NCI-H226 (cell line): ENCODE results near the gene ATP6V0D1.
"Not testable (repeated sequence)": the region's sequence is repeated elsewhere in the genome, so short reads cannot be mapped to it uniquely, and the experiment has no call there.

Experiments used
- DNase-seq: peaks from one replicate; pipeline ENCODE4 v3.0.0-alpha.2; 2015

Gene ATP6V0D1

DNA sequence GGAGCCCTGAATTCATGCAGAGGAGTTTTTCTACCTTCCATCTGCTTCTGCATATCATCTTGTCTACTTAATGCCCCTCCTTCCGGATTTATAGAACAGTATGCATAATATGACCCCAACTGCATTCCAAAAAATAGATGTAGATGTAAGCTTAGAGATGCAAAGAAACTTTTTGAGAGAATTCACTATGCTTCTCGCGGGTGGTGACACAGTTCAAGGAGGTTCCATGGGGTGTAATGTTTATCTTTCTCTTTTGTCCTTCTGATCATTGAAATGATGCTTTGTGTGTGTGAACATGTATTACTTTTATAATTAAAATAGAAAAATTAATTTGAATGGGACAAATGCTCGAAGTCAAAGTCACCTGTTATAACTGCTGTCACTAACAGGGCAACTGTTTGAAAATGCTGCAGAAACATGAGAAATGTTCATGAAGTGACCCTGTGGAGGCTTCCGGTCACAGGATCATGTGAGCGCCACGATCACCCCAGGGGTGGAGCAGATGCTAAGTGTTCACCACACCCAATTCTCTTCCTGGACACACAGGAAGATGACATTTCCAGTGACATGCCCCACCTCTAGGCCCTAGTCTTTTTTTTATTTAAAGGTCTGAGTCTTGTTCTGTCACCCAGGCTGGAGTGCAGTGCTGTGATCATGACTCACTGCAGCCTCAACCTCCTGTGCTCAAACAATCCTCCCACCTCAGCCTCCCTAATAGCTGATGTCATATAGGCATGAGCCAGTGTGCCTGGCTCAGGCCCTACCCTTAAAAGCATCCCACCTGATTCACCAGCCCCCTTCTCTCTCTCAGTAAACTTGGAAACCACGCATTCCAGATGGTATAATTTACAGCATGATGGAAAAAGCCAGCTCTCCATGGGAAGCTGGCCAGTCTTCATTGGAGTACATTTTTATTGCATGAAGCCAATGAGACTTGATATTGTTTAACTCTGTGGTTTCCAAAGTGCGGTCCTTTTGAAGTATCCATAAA, 23.4 kb upstream of the ATP6V0D1 start:
- DNase-seq: peak; percentile 70

DNA sequence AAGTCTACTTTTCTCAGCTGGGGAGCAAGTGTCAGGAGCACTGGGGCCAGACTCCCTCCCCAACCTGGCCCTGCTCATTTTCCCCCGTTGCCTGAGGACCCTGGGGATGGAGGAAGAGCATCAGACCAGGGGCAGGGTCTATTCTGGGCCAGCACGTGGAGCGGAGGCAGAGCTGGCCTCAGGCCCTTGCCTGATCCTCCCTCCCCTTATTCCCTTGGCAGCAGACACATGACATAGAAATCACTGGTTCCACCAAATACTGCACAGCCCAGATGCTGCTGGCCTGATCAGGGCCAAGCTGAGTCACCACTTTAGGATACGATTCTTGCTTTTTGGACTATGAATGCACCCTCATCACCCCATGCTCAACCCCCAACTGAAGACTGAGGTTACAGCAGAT, 18.1 kb upstream of the ATP6V0D1 start:
- no peak for DNase-seq

DNA sequence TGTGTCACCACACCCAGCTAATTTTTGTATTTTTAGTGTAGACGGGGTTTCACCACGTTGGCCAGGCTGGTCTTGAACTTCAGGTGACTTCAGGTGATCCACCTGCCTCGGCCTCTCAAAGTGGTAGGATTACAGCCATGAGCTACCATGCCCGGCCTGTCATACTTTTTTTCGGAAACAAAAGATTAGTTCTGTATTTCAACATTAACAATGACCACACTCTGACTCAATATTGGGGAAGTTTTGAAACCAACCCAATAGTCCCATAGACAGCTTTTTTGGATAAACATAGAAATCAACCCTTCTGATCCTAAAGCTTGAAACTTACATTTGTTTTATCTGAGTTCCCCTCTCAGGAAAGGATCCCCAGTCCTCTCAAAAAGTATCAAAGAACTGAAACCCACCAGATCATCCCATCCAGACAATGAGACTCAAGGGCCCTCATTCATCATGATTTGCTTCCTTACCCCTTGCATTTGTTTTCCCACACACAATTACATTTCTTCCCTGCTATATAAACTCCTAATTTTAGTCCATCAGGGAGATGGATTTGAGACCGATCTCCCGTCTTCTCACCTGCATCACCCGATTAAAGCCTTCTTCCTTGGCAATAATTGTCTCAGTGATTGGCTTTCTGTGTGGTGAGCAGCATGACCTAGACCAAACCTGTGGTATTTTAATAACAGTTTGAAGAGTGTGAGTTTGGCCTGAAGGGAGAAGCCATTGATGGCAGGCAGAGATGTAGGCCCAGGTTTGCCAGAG, 9.6 kb upstream of the ATP6V0D1 start:
- DNase-seq: no peak

DNA sequence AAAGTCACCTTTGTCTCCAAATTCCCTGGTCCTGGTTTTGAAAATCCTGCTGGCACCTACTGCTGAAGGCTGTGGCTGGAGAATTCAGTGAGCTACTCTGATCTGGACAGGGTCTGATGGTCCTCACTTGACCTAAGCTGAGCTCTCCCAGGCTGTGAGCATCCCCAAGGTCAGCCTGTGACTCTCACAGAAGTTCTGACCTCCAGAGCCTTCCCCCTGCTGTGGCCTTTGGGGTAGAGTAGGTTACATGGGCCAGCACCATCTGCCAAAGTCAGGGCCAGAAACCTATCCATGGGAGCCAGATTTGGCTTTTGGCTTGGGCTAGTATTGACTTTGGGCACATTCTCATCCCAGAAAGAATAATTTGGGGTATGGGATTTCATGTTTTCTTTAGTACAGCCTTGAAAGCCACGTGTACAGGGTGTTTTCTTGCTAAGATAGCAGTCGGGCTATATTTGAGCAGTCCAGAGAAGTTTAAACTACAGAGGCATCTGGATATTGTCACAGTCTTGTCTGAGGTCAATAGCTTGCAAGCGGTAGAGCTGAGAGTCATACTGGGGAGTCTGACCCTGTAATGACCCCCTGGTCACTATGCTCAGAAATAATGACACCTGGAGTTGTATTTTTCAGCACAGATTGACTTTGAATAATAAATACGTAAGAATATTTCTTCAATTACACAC, 8.6 kb upstream of the ATP6V0D1 start:
- no peak for DNase-seq

DNA sequence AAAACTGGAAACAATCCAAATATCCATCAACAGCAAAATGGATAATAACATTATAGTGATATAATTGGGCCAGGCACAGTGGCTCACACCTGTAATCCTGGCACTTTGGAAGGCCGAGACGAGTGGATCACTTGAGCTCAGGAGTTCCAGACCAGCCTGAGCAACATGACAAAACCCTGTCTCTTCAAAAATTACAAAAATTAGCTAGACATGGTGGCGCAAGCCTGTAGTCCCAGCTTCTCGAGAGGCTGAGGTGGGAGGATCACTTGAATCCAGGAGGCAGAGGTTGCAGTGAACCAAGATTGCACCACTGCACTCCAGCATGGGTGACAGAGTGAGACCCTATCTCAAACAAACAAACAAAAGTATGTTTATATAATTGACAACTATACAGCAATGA, 6.6 kb upstream of the ATP6V0D1 start:
- DNase-seq: not testable (repeated sequence)

DNA sequence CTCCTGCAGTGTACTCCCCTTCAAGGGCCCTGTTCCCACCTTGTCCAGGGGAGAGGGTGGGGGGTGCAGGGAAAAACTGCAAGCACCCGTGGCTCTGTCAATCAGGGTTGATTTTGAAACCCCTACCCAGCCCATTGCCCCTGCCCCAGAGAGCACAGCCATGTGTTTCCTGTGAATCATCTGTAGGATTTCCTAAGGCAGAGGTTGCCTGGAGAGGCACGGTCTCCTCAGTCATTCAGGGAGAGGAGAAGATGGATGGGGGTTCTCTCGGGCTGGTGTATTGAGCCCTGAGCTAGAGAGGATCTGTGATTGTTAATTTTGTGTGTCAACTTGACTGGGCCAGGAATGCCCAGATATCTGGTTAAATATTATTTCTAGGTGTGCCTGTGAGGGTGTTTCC, 5.8 kb upstream of the ATP6V0D1 start:
- DNase-seq: no peak

DNA sequence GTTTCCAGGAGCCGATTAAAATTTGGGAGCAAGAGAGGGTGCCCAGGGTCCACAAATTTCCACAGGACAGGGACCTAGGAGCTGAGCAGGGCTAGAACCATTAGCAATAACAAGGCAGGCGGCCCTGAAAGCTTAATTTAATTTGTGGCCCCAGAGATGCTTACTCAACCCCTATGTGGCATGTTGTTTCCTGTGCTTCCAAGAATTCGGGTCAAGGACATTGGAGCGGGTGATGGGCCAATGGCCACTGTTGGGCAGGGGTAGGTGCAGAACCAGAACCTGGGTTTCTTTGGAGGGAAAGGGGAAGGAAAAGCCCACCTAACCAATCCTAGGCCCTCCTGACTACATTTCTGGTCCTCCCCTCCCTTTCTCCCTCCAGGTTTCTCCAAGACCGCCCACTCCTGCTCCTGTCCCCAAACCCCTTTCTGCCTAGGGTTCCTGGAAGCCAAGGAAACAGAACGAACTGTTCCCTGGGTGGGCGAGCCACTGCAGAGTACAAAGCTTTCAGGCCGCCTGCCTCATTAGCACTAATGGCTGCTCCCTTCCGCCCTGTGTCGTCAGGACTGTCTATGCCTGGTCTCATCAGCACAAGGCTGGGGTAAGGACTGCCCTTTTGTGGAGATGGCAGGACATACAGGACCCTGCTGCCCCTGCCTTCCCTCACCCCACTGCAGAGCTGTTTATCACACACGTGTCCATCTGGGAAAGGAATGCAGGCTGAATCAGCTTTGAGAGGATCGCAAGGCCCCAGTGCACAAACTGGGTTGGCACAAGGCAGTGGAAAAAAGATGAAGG, 3.0 kb upstream of the ATP6V0D1 start:
- DNase-seq: no peak

DNA sequence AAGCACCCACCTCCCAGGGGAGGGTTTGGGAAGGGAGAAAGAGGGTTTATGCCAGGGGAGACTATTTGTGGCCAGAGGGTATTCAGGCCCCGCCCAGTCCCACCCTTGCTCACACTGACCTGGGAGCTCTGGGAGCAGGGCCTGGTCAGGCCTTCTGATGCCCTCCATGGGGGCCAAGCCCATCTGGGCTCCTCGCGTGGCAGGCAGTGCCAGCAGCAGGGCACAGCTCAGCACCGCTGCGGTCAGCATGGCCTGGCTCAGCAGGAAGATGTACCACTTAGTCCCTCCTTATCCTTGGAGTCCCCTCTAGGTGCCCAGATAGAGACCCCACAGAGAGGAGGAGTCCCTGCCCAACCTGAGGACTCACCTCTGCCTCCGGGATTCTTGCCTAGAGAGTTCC, 2.2 kb upstream of the ATP6V0D1 start, which contains the start of gene AGRP:
TSS of gene AGRP (minus strand) at position 398 of the 400 bp plus-strand sequence. CDS start at position 249, 149 bp downstream.
- no peak for DNase-seq

DNA sequence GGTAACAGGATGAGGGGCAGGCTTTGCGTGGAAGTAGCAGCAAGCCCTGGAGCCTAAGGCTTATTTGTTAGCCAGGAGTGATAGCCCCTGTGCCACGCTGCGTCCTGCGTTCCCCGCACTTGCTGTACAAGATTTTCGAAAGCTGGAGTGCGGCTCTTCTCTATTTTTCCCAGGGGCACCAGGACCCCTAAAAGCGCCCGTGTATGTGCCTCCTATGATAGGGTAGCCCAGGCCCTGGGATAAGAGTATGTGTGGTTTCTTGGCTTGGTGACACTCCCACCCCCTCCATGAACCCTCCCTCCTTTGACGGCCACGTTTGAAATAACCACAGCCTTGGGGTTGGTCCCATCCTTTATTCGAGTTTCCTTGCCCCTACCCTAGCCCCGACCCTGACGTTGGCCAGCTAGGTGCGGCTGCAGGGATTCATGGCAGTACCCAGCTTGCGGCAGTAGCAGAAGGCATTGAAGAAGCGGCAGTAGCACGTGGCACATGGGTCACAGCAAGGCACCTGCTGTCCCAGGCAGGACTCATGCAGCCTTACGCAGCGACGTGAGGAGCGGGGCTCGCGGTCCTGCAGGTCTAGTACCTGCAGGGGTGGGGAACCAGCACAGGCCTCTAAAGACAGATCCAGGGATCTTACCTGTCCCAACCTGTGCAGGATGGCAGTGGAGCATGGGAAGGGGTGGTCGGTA, 1.4 kb upstream of the ATP6V0D1 start:
- no peak for DNase-seq

DNA sequence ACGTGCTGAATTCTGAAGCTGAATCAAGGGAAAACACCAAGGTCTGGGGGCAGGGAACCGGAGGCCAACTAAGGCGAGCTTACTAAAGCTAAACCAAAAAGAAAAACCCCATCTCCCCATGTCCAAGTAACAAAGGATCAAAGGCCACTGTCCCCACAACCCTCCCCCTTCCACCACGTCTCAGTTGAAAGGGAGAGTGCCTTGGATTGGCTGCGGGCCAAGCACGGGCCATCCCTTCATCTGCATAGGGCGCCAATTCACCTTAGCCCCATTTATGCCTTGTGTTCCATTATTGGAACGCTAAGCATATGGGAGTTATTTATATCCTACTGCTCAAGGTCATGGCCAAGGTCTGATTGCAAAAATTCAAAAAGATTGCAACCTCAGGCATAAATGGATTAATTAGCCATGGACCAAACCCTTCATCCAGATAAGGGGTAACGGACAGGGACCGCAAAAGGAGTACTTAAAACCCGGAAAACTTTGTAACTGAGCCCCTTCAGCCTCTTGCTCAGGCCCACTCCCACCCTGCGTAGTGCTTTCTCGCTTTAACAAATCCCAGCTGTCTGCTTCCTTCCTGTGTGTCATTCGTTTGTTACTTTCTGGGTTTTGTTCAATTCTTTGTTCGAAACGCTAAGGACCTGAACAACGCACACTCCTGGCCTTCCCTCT, 740 bp upstream of the ATP6V0D1 start:
- no peak for DNase-seq

DNA sequence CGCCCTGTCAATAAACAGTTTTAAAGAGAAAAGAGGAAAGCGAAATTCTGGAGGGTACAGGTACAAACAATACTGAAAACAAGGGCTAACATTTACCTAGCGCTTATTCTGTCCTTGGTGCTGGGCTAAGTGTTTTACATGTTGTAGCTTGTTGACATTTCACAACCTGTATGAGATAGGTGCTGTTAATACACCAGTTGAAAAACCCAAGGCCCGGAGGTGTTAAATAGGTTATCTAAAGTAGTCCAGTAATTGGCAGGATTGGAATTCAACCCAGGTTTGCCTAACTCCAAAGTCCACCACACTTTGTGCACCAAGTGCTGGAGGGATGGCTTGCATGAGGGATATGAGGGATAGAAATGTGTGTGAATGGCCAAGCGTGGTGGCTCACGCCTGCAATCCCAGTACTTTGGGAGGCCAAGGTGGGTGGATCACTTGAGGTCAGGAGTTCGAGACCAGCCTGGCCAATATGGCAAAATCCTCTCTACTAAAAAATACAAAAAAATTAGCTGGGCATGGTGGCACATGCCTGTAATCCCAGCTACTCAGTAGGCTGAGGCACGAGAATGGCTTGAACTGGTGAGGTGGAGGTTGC, 2.9 kb downstream of the ATP6V0D1 start:
- DNase-seq: no peak

DNA sequence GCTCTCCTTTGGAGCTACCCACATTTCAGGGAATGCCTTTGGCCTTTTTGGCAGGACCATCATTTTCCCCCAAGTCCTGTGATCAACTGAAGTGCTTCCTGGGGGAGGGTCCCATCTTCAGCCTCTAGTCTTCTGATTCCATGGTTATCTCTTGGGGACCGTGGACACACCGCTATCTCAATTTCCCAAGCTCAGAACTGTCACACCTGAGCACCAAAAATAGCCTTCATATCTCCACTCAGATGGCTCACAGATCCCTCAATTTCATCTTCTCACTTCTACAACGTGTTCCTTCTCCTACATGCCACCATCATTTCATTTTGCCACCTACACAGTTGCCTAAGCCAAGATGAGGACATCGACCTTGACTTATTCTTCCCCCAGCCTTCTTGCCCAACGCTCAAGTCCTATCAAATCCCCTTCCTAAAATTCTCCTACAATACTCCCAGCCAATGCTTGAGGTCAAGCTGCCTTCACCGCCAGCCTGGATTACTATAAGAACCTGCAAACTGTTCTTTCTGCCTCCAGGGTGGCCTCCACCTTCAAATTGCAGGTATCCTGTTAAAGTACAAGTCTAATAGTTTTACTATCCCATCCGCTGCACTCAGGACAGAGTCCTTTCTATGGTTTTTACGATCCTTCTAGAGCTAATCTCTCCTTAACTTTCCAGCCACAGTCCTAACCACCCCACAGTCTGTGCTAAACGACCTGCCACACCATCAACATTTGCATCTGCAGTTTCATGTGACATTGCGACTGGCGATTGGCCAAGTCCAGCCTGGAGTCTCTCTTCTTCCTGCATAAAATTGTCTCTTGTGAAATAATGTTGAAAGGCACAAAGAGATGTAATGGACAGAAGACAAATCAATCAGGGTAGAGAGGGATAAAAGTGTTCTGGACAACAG, 6.2 kb downstream of the ATP6V0D1 start:
- DNase-seq: no peak

DNA sequence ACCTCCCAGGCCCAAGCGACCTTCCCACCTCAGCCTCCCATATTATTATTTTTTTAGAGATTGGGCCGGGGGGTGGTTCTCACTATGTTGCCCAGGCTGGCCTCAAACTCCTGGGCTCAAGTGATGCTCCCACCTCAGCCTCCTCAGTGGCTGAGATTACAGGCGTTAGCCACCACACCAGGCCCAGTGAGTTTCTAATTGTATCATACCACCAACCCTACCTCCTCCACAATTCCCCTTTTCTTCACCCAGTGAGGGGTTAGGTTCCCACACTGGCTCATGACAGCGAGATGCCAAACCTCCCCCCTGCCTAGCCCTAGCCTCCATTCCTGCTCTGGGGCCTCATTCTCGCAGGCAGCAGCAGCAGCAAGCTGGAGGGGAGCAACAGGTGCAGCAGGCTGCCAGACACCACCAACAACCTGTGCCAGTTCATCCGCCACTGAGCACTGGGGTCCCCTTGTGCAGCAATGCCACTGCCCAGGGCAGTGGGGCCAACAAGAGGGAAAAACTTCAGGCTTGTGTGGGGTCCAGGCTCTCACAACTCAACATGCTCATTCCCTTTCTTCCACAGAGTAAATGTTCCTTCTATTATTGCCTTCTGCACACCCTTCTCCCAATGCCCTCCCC, 9.1 kb downstream of the ATP6V0D1 start:
- no peak for DNase-seq

DNA sequence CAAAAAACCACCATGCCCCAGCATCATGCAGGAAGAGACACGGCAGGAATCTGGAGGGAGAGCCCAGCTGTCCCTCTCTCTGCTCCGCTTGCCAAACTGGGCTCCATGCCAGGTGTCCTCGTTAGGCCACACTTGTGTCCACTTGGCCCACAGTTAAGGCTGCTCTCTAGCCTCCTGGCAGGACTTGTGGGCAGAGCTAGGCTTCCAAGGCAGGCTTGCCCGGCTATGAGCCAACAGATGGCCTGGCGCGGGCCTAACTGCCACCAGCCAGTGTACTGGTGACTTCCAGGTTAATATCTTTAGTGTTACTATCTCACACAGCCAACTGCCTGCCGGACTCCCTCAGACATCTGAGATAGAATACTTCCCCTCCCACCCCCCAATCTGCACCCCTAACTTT, 10.6 kb downstream of the ATP6V0D1 start:
- no peak for DNase-seq

DNA sequence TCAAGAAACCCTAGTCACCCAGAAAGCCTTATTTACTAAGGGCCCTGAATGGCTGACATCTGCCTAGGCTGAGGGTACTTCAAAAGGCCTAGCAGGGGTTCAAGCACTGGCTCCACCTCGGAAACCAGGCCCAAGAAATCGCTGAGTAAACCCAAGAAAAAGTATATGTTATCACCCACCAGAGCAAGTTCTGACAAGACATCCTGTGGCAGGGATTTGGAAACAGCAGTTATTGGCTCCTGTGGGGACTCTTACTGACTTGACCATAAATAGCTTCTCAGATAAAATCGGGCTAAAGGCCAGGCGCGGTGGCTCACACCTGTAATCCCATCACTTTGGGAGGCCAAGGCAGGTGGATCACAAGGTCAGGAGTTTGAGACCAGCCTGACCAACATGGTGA, 12.2 kb downstream of the ATP6V0D1 start:
- DNase-seq: no peak

DNA sequence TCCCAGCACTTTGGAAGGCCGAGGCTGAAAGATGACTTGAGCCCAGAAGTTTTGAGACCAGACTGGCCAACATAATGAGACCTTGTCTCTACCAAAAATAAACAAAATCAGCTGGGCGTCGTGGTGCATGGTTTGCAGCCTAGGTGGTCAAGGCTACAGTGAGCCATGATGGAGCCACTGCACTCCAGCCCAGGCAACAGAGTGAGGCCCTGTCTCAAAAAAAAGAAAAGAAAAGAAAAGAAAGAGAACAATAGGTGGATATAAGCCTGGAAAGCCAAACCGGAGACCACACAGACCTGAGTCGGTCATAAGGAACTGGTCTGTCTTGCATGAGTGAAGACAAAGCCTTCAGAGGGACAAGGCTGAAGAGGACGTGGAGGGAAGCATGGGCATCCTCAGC, 14.4 kb downstream of the ATP6V0D1 start:
- no peak for DNase-seq

DNA sequence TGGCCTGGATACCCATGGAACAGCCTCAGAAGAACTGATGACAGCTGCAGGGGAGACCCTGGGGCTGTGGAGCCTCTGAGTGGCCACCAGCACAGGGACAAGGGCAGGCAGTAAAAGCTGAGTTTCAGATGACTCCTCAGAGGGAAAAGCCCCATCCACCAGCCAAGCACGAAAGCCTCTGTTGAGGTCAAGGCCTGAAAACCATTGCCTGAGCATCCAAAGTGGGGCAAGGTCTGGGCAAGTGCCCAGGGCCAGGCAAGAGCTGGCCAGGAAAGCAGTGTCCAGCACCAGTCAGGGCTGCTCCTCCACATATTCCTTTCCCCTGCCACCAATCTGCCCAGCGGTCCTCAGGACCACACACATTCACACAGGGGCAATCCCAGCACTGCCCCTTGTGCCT, 16.4 kb downstream of the ATP6V0D1 start:
- no peak for DNase-seq

DNA sequence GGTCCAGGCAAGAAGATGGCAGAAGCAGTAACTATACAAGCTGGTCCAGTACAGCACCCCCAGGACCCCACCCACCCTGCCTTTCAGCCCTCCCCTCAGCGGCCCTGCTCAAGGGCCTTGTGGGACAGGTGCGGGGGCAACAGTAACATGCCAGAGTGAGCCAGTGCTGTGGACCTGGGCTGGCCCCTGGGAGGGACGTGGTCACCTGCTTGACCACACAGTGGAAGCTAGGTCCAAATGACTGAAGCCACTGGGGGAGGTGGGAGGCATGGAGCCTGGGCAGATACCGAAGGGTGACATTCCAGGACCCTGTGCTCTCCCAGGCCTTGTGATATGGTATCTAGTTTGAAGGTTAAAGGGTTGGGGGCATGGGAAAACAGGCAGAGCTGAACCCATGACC, 17.3 kb downstream of the ATP6V0D1 start:
- DNase-seq: no peak

DNA sequence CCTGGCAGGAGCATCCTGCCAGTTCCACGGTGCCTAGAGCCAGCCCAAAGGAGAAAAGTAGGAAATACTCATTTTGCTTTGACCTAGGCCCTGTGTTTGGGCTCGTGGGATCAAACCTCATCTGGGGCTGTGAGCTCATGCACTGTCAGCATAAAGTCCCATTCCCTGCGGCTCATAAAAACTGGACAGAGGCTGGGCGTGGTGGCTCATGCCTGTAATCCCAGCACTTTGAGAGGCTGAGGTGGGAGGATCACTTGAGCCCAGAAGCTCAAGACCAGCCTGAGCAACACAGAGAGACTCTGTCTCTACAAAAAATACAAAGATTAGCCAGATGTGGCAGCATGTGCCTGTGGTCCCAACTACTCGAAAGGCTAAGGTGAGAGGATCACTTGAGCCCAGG, 17.9 kb downstream of the ATP6V0D1 start:
- no peak for DNase-seq
